SK-N-SH treated with all-trans-retinoic acid at 6 μM for 48 hours (cell line): ENCODE measurements around the gene MYO16.

Source experiments
- ATAC-seq: fragments of 200-7000 bp; cut with Tn5 transposase; 3 replicates; pipeline ENCODE4 v1.9.1; 2020; ENCODE audit warnings: mild to moderate bottlenecking, moderate library complexity
- ARNTL ChIP-seq: fragments of 450-650 bp; formaldehyde crosslinking; IDR thresholded peaks from 2 replicates; pipeline ENCODE4 v1.5.0; 2020; ENCODE audit warnings: low read depth, mild to moderate bottlenecking, moderate library complexity, borderline replicate concordance
- CREB5 ChIP-seq: fragments of 250-450 bp; sonication (Bioruptor Pico); IDR thresholded peaks from 2 replicates; pipeline ENCODE4 v1.5.1; 2020; ENCODE audit warnings: low read depth, mild to moderate bottlenecking, moderate library complexity
- CSDC2 ChIP-seq: fragments of 250-450 bp; sonication (Bioruptor Pico); IDR thresholded peaks from 2 replicates; pipeline ENCODE4 v1.5.0; 2020; ENCODE audit warnings: mild to moderate bottlenecking, moderate library complexity
- ESRRG ChIP-seq: fragments of 250-450 bp; sonication (Bioruptor Pico); IDR thresholded peaks from 2 replicates; pipeline ENCODE4 v1.6.1; 2021; ENCODE audit warnings: mild to moderate bottlenecking
- GLIS3 ChIP-seq: fragments of 250-450 bp; sonication (Bioruptor Pico); IDR thresholded peaks from 2 replicates; pipeline ENCODE4 v1.5.0; 2020; ENCODE audit warnings: mild to moderate bottlenecking, moderate library complexity
- OSR1 ChIP-seq: fragments of 250-450 bp; sonication (Bioruptor Pico); IDR thresholded peaks from 2 replicates; pipeline ENCODE4 v1.8.0; 2022; ENCODE audit warnings: moderate library complexity, mild to moderate bottlenecking, inconsistent platforms
- PATZ1 ChIP-seq: fragments of 250-450 bp; sonication (Bioruptor Pico); IDR thresholded peaks from 2 replicates; pipeline ENCODE4 v1.8.0; 2020; ENCODE audit warnings: mild to moderate bottlenecking, moderate library complexity, borderline replicate concordance
- PPARA ChIP-seq: fragments of 250-450 bp; sonication (Bioruptor Pico); IDR thresholded peaks from 2 replicates; pipeline ENCODE4 v1.5.0; 2020; ENCODE audit warnings: mild to moderate bottlenecking, borderline replicate concordance
- RARB ChIP-seq: fragments of 250-450 bp; sonication (Bioruptor Pico); IDR thresholded peaks from 2 replicates; pipeline ENCODE4 v1.8.0; 2021; ENCODE audit warnings: mild to moderate bottlenecking, moderate library complexity
- SNAI2 ChIP-seq: fragments of 250-450 bp; sonication (Bioruptor Pico); IDR thresholded peaks from 2 replicates; pipeline ENCODE4 v1.5.0; 2020; ENCODE audit warnings: mild to moderate bottlenecking, moderate library complexity
- TOX ChIP-seq: fragments of 250-450 bp; sonication (Bioruptor Pico); IDR thresholded peaks from 2 replicates; pipeline ENCODE4 v1.8.0; 2021; ENCODE audit warnings: mild to moderate bottlenecking, moderate library complexity, borderline replicate concordance
- TSHZ2 ChIP-seq: fragments of 250-450 bp; sonication (Bioruptor Pico); IDR thresholded peaks from 2 replicates; pipeline ENCODE4 v1.5.0; 2020; ENCODE audit warnings: mild to moderate bottlenecking, moderate library complexity
- ZC3H10 ChIP-seq: fragments of 250-450 bp; sonication (Bioruptor Pico); IDR thresholded peaks from 2 replicates; pipeline ENCODE4 v1.5.1; 2021; ENCODE audit warnings: mild to moderate bottlenecking, moderate library complexity
- ZFP3 ChIP-seq: fragments of 250-450 bp; sonication (Bioruptor Pico); IDR thresholded peaks from 2 replicates; pipeline ENCODE4 v1.5.0; 2020; ENCODE audit warnings: mild to moderate bottlenecking, moderate library complexity
- ZFP30 ChIP-seq: fragments of 450-650 bp; formaldehyde crosslinking; IDR thresholded peaks from 2 replicates; pipeline ENCODE4 v1.5.0; 2022; ENCODE audit warnings: mild to moderate bottlenecking, moderate library complexity
- ZNF70 ChIP-seq: fragments of 450-650 bp; formaldehyde crosslinking; IDR thresholded peaks from 2 replicates; pipeline ENCODE4 v1.5.0; 2020; ENCODE audit warnings: mild to moderate bottlenecking, moderate library complexity
- ZNF8 ChIP-seq: fragments of 450-650 bp; formaldehyde crosslinking; IDR thresholded peaks from 2 replicates; pipeline ENCODE4 v1.5.0; 2020; ENCODE audit warnings: mild to moderate bottlenecking, moderate library complexity
- TF ChIP-seq, protein P1 (sequence below): fragments of 250-450 bp; sonication (Bioruptor Pico); IDR thresholded peaks from 2 replicates; pipeline ENCODE4 v1.5.1; 2021; ENCODE audit warnings: mild to moderate bottlenecking, moderate library complexity

The MYO16 gene

DNA sequence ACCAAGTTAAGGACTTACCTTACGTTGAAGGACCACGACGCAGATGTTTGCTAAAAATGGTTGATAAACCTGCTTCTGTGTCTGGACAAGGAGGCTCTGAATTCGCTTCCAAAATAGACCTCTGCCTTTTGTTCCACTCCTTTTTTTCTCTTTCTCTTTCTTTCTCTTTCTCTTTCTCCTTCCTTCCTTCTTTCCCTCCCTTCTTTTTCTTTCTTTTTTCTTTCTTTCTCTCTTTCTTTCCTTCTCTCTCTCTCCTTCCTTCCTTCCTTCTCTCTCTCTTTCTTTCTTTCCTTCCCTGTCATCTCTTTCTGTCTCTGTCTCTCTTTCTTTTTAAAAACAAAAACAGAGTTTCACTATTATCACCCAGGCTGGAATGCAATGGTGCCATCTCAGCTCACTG, 290.7 kb downstream of the MYO16 start (continued):
- no peak for TF ChIP-seq TSHZ2 (CRISPR knock-in tag)
- TF ChIP-seq, all 23 proteins: peak for 0

GRCh38 chr13:108921238-108921637, 291.8 kb downstream of the MYO16 start:
- TF ChIP-seq TSHZ2 (CRISPR knock-in tag) (no peak), ZNF8 (no peak), CREB5 (CRISPR knock-in tag) (no peak), ZC3H10 (CRISPR knock-in tag) (no peak), GLIS3 (no peak), OSR1 (CRISPR knock-in tag) (no peak), PATZ1 (CRISPR knock-in tag) (no peak), ESRRG (CRISPR knock-in tag) (no peak), PPARA (CRISPR knock-in tag) (no peak), ZFP3 (no peak), RARB (CRISPR knock-in tag) (no peak), SNAI2 (no peak), ZFP30 (CRISPR knock-in tag) (no peak), ARNTL (no peak), TOX (CRISPR knock-in tag) (no peak), CSDC2 (no peak), ZNF70 (CRISPR knock-in tag) (no peak)
- no peak for ATAC-seq

DNA sequence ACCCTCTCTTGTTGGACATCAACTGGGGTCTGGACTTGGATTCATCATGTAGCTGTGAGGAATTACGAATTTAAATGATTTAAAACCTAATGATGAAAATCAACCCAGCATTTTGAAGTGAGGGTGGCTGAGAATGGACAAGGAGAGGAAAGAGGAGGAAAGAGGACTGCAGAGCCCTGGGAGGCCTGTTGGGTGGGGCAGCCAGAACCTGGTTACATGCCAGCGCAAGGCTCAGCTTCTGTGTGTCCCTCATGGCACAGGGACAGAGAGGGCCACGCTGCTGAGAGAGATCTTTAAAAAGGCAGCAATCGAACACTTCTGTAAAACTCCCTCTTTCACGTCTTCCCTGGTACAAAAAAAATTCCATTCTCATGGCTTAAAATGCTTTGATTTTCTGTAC, 292.7 kb downstream of the MYO16 start:
- ATAC-seq: no peak
- TF ChIP-seq TSHZ2 (CRISPR knock-in tag) (no peak), ZNF8 (no peak), OSR1 (CRISPR knock-in tag) (no peak), CSDC2 (no peak), ARNTL (no peak), PATZ1 (CRISPR knock-in tag) (no peak)
- TF ChIP-seq, protein P1, sequence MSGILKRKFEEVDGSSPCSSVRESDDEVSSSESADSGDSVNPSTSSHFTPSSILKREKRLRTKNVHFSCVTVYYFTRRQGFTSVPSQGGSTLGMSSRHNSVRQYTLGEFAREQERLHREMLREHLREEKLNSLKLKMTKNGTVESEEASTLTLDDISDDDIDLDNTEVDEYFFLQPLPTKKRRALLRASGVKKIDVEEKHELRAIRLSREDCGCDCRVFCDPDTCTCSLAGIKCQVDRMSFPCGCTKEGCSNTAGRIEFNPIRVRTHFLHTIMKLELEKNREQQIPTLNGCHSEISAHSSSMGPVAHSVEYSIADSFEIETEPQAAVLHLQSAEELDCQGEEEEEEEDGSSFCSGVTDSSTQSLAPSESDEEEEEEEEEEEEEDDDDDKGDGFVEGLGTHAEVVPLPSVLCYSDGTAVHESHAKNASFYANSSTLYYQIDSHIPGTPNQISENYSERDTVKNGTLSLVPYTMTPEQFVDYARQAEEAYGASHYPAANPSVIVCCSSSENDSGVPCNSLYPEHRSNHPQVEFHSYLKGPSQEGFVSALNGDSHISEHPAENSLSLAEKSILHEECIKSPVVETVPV: no peak
